K562 (cell line): ENCODE data around the gene SPATA3. TPM values are rescaled to one million over a fixed set of nuclear protein-coding genes. Genes with fewer than 3 reads are reported as not detected.

Source experiments
- ARID2 ChIP-seq: fragments of 450-650 bp; IDR thresholded peaks from 2 replicates; pipeline ENCODE4 v1.6.1; 2017; ENCODE audit warnings: antibody characterized with exemption, mild to moderate bottlenecking
- ARNT ChIP-seq, 2 experiments: fragments of 450-650 bp; IDR thresholded peaks; 2 replicates each; pipeline ENCODE4 v1.6.1; 2016; ENCODE audit warnings: mild to moderate bottlenecking in 1 of 2
- BRF1 ChIP-seq: IDR thresholded peaks from 3 replicates; pipeline ENCODE4 v1.6.1; 2011; ENCODE audit warnings: borderline replicate concordance, mild to moderate bottlenecking; ENCODE audit not compliant: insufficient read length; ENCODE audit errors: extremely low read depth
- CTBP1 ChIP-seq: fragments of 450-650 bp; IDR thresholded peaks from 2 replicates; pipeline ENCODE4 v1.6.1; 2016; ENCODE audit warnings: borderline replicate concordance
- FOS ChIP-seq: IDR thresholded peaks from 3 replicates; pipeline ENCODE4 v1.6.1; 2011; ENCODE audit not compliant: insufficient read length; ENCODE audit errors: extremely low read depth
- GTF2A2 ChIP-seq: IDR thresholded peaks from 2 replicates; pipeline ENCODE4 v1.6.1; 2016; ENCODE audit warnings: mild to moderate bottlenecking, missing genetic modification characterization, missing compliant biosample characterization
- HNRNPK ChIP-seq: fragments of 200-400 bp; formaldehyde crosslinking; IDR thresholded peaks from one replicate; pipeline ENCODE4 v1.6.1; 2018; ENCODE audit warnings: mild to moderate bottlenecking, low read depth, low read length; ENCODE audit not compliant: poor library complexity, severe bottlenecking
- KHSRP ChIP-seq: fragments of 450-650 bp; IDR thresholded peaks from 2 replicates; pipeline ENCODE4 v1.6.1; 2017
- MCM2 ChIP-seq: fragments of 450-650 bp; IDR thresholded peaks from 2 replicates; pipeline ENCODE4 v1.6.1; 2017; ENCODE audit warnings: low read depth, mild to moderate bottlenecking
- MYC ChIP-seq, 2 experiments: fragments of 250-450 bp in 1 of 2; sonication (Bioruptor Pico) in 1 of 2; IDR thresholded peaks; 2 replicates each; pipeline versions ENCODE4 v1.5.1 to v1.6.1; 2012 to 2021; ENCODE audit warnings: low read depth in 2 of 2, borderline replicate concordance in 1 of 2, improper control_type of control experiment in 1 of 2, low read length in 1 of 2, mild to moderate bottlenecking in 1 of 2, moderate library complexity in 1 of 2
- NFRKB ChIP-seq: fragments of 450-650 bp; IDR thresholded peaks from 2 replicates; pipeline ENCODE4 v1.6.1; 2016; ENCODE audit warnings: low read depth
- PHB ChIP-seq: fragments of 250-450 bp; sonication (Bioruptor Pico); IDR thresholded peaks from 2 replicates; pipeline ENCODE4 v1.5.0; 2021
- PHB2 ChIP-seq: fragments of 450-650 bp; IDR thresholded peaks from 2 replicates; pipeline ENCODE4 v1.6.1; 2017; ENCODE audit warnings: low read depth
- RBBP5 ChIP-seq: fragments of 200-600 bp; sonication (generic); IDR thresholded peaks from 2 replicates; pipeline ENCODE4 v1.6.1; 2012; ENCODE audit warnings: borderline replicate concordance, mild to moderate bottlenecking, low read length, control low read depth, inconsistent platforms; ENCODE audit not compliant: insufficient read depth, poor library complexity, severe bottlenecking
- SMARCC2 ChIP-seq: fragments of 450-650 bp; IDR thresholded peaks from 2 replicates; pipeline ENCODE4 v1.6.1; 2017; ENCODE audit warnings: antibody characterized with exemption, moderate library complexity, mild to moderate bottlenecking, low read depth
- SRF ChIP-seq, 2 experiments: fragments of 250-450, 450-650 bp in 1 of 2; sonication (Bioruptor Pico) in 1 of 2; sonication (generic) in 1 of 2; formaldehyde crosslinking; IDR thresholded peaks; 2 replicates each; pipeline versions ENCODE4 v1.5.0 to v1.5.1; 2020 to 2022; ENCODE audit warnings: mild to moderate bottlenecking in 1 of 2, missing genetic modification reagents in 1 of 2
- ZBTB7A ChIP-seq: IDR thresholded peaks from 2 replicates; pipeline ENCODE4 v1.6.1; 2011; ENCODE audit warnings: low read depth, mild to moderate bottlenecking, low read length, moderate library complexity, borderline replicate concordance; ENCODE audit not compliant: control insufficient read depth
- ZNF133 ChIP-seq: fragments of 250-450 bp; sonication (Bioruptor Pico); IDR thresholded peaks from 2 replicates; pipeline ENCODE4 v1.4.0; 2020; ENCODE audit warnings: mild to moderate bottlenecking
- ZNF384 ChIP-seq: IDR thresholded peaks from 2 replicates; pipeline ENCODE4 v1.6.1; 2012; ENCODE audit warnings: low read depth, low read length, improper control_type of control experiment
- ZNF436 ChIP-seq: fragments of 250-450, 450-650 bp; sonication (Bioruptor Pico); formaldehyde crosslinking; IDR thresholded peaks from 2 replicates; pipeline ENCODE4 v1.7.0; 2020; ENCODE audit warnings: mild to moderate bottlenecking
- ZNF444 ChIP-seq: fragments of 250-450 bp; sonication (Bioruptor Pico); IDR thresholded peaks from 2 replicates; pipeline ENCODE4 v1.4.0; 2020; ENCODE audit warnings: mild to moderate bottlenecking, moderate library complexity
- polyA plus RNA-seq, 8 experiments: library from polyadenylated mRNA; depleted of rRNA in 4 of 8; stranded (reverse) in 5 of 8; unstranded in 3 of 8; fragments of >200 nt; fragmentation: Nextera tagmentation in 2 of 8; fragmentation: Illumina TruSeq in 1 of 8; extraction: Ambion mirVana in 2 of 8; extraction: Trizol in 1 of 8; gene quantifications; 2 replicates each; pipeline versions ENCODE4 v1.2.1 to v1.2.3, GENCODE V29; 2011 to 2014; ENCODE audit warnings: inconsistent platforms in 1 of 8, missing spikeins in 1 of 8
- total RNA-seq, 7 experiments: library from RNA; depleted of rRNA in 6 of 7; stranded (reverse); fragments of >200 nt in 6 of 7; fragmentation: Illumina TruSeq in 2 of 7; extraction: Trizol in 2 of 7; gene quantifications; 2 replicates each; pipeline versions ENCODE4 v1.2.1 to v1.2.3, GENCODE V29; 2011 to 2021; ENCODE audit warnings: low replicate concordance in 1 of 7
- TF ChIP-seq, protein P1 (sequence below): fragments of 450-650 bp; IDR thresholded peaks from 2 replicates; pipeline ENCODE4 v1.6.1; 2018; ENCODE audit not compliant: partially characterized antibody
- TF ChIP-seq, protein P2 (sequence below): sonication (generic); formaldehyde crosslinking; IDR thresholded peaks from 2 replicates; pipeline ENCODE4 v1.8.0; 2022; ENCODE audit warnings: mild to moderate bottlenecking, low read depth, missing genetic modification reagents

Gene SPATA3
- total and polyA plus RNA-seq, 9 of the 15 experiments (the other 6 are each of a cell fraction or from before 2014, with no cell fraction given), result not detected

DNA sequence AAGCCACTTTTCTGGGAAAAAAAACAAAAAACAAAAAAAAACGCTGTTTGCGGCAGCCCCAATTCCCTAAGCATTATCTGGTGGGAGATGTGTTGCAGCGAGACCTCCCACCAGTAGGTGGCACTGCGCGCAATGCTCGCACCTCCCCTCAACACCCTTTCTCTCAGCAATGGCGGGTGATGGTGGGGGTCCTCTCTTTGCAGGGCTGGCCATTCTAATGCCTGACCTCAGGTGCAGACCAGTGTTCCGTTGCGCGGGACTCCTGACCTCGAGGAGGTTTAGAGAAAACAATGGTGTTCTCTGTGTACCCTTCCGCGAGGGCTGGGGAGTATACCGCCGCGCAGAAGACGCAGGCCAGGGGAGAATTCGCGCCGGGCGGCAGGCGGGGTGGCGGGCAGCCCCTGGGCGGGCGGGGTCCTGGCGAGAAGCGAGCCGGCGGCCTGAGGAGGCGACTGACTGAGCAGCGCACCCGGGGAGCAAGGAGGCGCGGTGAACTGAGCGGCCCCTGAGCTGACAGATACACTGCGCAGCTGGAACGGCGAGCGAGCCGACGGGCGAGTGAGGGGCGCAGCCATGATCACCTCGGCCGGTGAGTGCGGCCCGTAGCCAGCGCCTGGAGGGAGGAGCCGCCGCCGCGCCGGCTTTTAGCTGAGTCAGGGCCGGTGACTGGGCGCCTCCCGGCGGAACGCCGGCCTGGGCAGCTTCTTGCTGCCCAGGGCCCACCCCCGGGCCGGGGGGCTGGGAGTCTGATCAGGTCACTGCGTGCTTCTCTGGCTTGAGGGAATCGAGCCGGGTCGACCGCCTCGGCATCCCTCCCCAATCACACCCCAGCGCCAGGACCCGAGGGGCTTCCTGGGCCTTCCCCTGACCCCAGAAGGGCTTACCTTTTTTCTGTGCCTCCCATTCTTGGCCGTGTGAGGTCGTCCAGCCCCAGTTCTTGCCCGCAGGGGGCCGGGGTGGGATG lies 60.8 kb downstream of the SPATA3 start, which contains the start of gene PSMD1 (continued):
- TF ChIP-seq, protein P1, sequence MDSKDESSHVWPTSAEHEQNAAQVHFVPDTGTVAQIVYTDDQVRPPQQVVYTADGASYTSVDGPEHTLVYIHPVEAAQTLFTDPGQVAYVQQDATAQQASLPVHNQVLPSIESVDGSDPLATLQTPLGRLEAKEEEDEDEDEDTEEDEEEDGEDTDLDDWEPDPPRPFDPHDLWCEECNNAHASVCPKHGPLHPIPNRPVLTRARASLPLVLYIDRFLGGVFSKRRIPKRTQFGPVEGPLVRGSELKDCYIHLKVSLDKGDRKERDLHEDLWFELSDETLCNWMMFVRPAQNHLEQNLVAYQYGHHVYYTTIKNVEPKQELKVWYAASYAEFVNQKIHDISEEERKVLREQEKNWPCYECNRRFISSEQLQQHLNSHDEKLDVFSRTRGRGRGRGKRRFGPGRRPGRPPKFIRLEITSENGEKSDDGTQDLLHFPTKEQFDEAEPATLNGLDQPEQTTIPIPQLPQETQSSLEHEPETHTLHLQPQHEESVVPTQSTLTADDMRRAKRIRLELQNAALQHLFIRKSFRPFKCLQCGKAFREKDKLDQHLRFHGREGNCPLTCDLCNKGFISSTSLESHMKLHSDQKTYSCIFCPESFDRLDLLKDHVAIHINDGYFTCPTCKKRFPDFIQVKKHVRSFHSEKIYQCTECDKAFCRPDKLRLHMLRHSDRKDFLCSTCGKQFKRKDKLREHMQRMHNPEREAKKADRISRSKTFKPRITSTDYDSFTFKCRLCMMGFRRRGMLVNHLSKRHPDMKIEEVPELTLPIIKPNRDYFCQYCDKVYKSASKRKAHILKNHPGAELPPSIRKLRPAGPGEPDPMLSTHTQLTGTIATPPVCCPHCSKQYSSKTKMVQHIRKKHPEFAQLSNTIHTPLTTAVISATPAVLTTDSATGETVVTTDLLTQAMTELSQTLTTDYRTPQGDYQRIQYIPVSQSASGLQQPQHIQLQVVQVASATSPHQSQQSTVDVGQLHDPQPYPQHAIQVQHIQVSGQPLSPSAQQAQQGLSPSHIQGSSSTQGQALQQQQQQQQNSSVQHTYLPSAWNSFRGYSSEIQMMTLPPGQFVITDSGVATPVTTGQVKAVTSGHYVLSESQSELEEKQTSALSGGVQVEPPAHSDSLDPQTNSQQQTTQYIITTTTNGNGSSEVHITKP, result peak; percentile 87
- TF ChIP-seq FOS (no peak), PHB2 (no peak), ZNF133 (no peak), ARNT (IDR thresholded peaks at IDR 0.05) (no peak), ARID2 (no peak), PHB (no peak), ZBTB7A (peak; percentile 55; the same call in 1 of the 2 replicates), KHSRP (no peak), SMARCC2 (no peak), BRF1 (no peak), RBBP5 (peak; percentile 96), ZNF444 (CRISPR knock-in tag) (no peak), MCM2 (no peak), ZNF384 (peak; percentile 78), NFRKB (no peak), ZNF436 (no peak), HNRNPK (no peak), CTBP1 (no peak; the same call in 1 of the 2 replicates), SRF (CRISPR knock-in tag; IDR thresholded peaks at IDR 0.05) (no peak), MYC (IDR thresholded peaks at IDR 0.05; ENCODE audit: low read depth, low read length) (peak; percentile 29; the same call in 1 of the 2 replicates), MYC (CRISPR knock-in tag; IDR thresholded peaks at IDR 0.05; ENCODE audit: borderline replicate concordance, low read depth) (no peak), GTF2A2 (tag) (no peak)
- TF ChIP-seq, protein P2, sequence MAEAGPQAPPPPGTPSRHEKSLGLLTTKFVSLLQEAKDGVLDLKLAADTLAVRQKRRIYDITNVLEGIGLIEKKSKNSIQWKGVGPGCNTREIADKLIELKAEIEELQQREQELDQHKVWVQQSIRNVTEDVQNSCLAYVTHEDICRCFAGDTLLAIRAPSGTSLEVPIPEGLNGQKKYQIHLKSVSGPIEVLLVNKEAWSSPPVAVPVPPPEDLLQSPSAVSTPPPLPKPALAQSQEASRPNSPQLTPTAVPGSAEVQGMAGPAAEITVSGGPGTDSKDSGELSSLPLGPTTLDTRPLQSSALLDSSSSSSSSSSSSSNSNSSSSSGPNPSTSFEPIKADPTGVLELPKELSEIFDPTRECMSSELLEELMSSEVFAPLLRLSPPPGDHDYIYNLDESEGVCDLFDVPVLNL (CRISPR knock-in tag), result no peak
